ENCODE data around the gene NSL1.
"Not testable (repeated sequence)": the region's sequence is repeated elsewhere in the genome, so short reads cannot be mapped to it uniquely, and the experiment has no call there.

NSL1 gene

GRCh38 chr1:212749821-212750535 lies 41.6 kb downstream of the NSL1 start:
- peak; percentile 88 for DNase-seq (ENCODE audit: low spot score)

- no peak for DNase-seq (ENCODE audit: low spot score)
Measured at GRCh38 chr1:212746546-212746945, 45.0 kb downstream of the NSL1 start.

GRCh38 chr1:212745303-212745702 lies 46.3 kb downstream of the NSL1 start:
- no peak for DNase-seq (ENCODE audit: low spot score)

GRCh38 chr1:212743901-212744475 lies 47.6 kb downstream of the NSL1 start:
- no peak for DNase-seq (ENCODE audit: low spot score)

- DNase-seq (ENCODE audit: low spot score): no peak
Measured at GRCh38 chr1:212738330-212738729, 53.2 kb downstream of the NSL1 start.

- peak; percentile 33 for DNase-seq (ENCODE audit: low spot score)
Measured at GRCh38 chr1:212737559-212737958, 54.0 kb downstream of the NSL1 start.

- no peak for DNase-seq (ENCODE audit: low spot score)
Measured at GRCh38 chr1:212733109-212733508, 58.5 kb downstream of the NSL1 start.

- DNase-seq (ENCODE audit: low spot score): no peak
Measured at GRCh38 chr1:212731630-212732029, 59.9 kb downstream of the NSL1 start.

GRCh38 chr1:212728606-212729005 lies 63.0 kb downstream of the NSL1 start:
- no peak for DNase-seq (ENCODE audit: low spot score)

- no peak for DNase-seq (ENCODE audit: low spot score)
Measured at GRCh38 chr1:212727386-212728181, 64.0 kb downstream of the NSL1 start.

GRCh38 chr1:212724679-212725078 lies 66.9 kb downstream of the NSL1 start:
- DNase-seq (ENCODE audit: low spot score): not testable (repeated sequence)

GRCh38 chr1:212722270-212722957 lies 69.2 kb downstream of the NSL1 start:
- no peak for DNase-seq (ENCODE audit: low spot score)

GRCh38 chr1:212721388-212722247 lies 70.0 kb downstream of the NSL1 start:
- no peak for DNase-seq (ENCODE audit: low spot score)

GRCh38 chr1:212719633-212720032 lies 71.9 kb downstream of the NSL1 start:
- DNase-seq (ENCODE audit: low spot score): no peak

- no peak for DNase-seq (ENCODE audit: low spot score)
Measured at GRCh38 chr1:212718499-212718898, 73.1 kb downstream of the NSL1 start.

GRCh38 chr1:212716161-212716560 lies 75.4 kb downstream of the NSL1 start:
- DNase-seq (ENCODE audit: low spot score): no peak

- DNase-seq (ENCODE audit: low spot score): no peak
Measured at GRCh38 chr1:212713465-212714136, 78.0 kb downstream of the NSL1 start.

GRCh38 chr1:212712451-212713303 lies 78.9 kb downstream of the NSL1 start:
- no peak for DNase-seq (ENCODE audit: low spot score)

GRCh38 chr1:212711974-212712373 lies 79.6 kb downstream of the NSL1 start:
- not testable (repeated sequence) for DNase-seq (ENCODE audit: low spot score)

GRCh38 chr1:212710566-212710965 lies 81.0 kb downstream of the NSL1 start:
- DNase-seq (ENCODE audit: low spot score): no peak

Data from COLO829 (cell line).